Ascending aorta (tissue), 2 donors: Measurements from ENCODE around the gene CNKSR3. TPM values are rescaled to one million over a fixed set of nuclear protein-coding genes. Genes with fewer than 3 reads are reported as not detected.

Experiments used
- DNase-seq, 2 donors: peaks; one replicate each; pipeline ENCODE4 v3.0.0-alpha.2; 2019; ENCODE audit warnings: low spot score in 2 of 2
- H3K27ac ChIP-seq, 2 donors: fragments of 200-600 bp; sonication (generic); one replicate each; pipeline ENCODE4 v1.5.1; 2016 to 2017; ENCODE audit warnings: mild to moderate bottlenecking in 1 of 2
- H3K27me3 ChIP-seq: fragments of 200-600 bp; sonication (generic); one replicate; pipeline ENCODE4 v1.5.1; 2017
- H3K36me3 ChIP-seq, 2 donors: fragments of 200-600 bp; sonication (generic); one replicate each; pipeline ENCODE4 v1.5.1; 2016
- H3K4me1 ChIP-seq, 2 donors: fragments of 200-600 bp; sonication (generic); one replicate each; pipeline ENCODE4 v1.5.1; 2016 to 2017; ENCODE audit warnings: mild to moderate bottlenecking in 1 of 2
- H3K4me3 ChIP-seq, 2 donors: fragments of 200-600 bp; sonication (generic); one replicate each; pipeline ENCODE4 v1.5.1; 2016 to 2017; ENCODE audit warnings: mild to moderate bottlenecking in 1 of 2
- H3K9me3 ChIP-seq, 2 donors: fragments of 200-600 bp; sonication (generic); one replicate each; pipeline ENCODE4 v1.5.1; 2016
- intact Hi-C: fragments of 100-400 bp; cut with DNase I; formaldehyde crosslinking; loops from one replicate; pipeline ENCODE4 v1.15.1; 2023
- total RNA-seq: library from RNA; depleted of rRNA; stranded (reverse); fragments of >200 nt; gene quantifications from one replicate; pipeline ENCODE4 v1.1.0, GENCODE V29; 2016
- TF ChIP-seq, protein P1 (sequence below), 3 experiments: fragments of 200-600 bp in 2 of 3; fragments of 450-650 bp in 1 of 3; sonication (generic) in 2 of 3; IDR thresholded peaks; one replicate each; pipeline ENCODE4 v1.5.1; 2016 to 2019; ENCODE audit warnings: antibody characterized with exemption in 3 of 3, mild to moderate bottlenecking in 1 of 3, moderate library complexity in 1 of 3

The CNKSR3 gene
- total RNA-seq, 1 donor from 2014 or later, result 9.7 TPM

DNA sequence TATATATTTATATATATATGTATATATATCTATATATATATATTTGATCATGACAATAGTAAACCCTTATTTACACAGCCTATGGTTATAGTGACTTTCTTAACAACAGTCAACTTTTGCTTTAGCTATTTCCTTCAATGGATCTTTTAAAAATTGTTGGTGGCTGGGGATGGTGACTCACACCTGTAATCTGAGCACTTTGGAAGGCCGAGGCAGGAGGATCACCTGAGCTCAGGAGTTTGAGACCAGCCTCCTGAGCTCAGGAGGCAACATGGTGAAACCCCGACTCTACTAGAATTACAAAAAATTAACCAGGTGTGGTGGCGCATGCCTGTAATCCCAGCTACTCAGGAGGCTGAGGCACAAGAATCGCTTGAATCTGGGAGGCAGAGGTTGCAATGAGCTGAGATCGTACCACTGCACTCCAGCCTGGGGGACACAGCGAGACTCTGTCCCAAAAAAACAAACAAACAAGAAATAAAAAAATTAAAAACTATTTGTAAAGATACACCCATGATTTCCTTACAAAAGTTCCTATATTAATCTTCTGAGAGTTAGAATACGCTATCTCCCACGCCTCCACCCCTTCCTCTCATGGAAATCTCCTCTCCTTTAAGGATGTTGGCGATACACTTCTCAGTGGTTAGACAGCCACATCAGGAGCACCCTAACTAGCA lies 29.2 kb upstream of the CNKSR3 start:
- no peak for DNase-seq
- Histone ChIP-seq H3K36me3 (no peaks in the 10 kb centered on the region), H3K9me3 (no peaks in the 10 kb centered on the region), H3K4me1 (peaks cover 0 to 3% of the 10 kb centered on the region in 2 donors), H3K27ac (no peak overlapping the region), H3K4me3 (no peak overlapping the region), H3K27me3 (no peaks in the 10 kb centered on the region)
- TF ChIP-seq, protein P1, sequence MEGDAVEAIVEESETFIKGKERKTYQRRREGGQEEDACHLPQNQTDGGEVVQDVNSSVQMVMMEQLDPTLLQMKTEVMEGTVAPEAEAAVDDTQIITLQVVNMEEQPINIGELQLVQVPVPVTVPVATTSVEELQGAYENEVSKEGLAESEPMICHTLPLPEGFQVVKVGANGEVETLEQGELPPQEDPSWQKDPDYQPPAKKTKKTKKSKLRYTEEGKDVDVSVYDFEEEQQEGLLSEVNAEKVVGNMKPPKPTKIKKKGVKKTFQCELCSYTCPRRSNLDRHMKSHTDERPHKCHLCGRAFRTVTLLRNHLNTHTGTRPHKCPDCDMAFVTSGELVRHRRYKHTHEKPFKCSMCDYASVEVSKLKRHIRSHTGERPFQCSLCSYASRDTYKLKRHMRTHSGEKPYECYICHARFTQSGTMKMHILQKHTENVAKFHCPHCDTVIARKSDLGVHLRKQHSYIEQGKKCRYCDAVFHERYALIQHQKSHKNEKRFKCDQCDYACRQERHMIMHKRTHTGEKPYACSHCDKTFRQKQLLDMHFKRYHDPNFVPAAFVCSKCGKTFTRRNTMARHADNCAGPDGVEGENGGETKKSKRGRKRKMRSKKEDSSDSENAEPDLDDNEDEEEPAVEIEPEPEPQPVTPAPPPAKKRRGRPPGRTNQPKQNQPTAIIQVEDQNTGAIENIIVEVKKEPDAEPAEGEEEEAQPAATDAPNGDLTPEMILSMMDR (IDR thresholded peaks at IDR 0.05), result no peak
- intact Hi-C loops, result no loop called here

DNA sequence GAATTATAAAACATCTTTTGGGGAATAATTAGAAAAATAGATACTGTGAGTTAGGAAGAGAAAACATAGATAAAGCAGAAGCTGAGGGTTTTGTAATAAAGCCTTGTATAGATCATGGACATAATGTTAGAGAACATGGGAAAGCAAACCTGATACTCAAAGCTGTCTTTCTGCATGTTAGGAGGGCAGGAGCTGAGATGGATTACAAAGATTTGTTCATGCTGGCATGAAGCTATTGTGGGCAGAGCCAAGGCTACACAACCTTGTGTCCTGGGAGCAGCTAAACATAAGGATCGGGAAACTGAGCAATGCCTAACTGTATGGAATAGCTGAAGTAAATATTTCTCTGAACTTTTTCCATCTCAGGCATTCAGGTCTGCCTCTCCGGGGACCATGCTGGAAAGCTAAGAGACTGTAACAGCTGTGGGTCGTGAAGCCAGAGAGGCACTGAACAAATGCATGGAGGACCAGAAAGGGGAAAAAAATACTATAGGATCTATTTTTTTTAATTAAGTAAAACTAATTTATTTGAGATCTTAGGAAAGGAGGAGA lies 28.2 kb upstream of the CNKSR3 start:
- no peak for DNase-seq
- Histone ChIP-seq H3K9me3 (no peaks in the 10 kb centered on the region), H3K4me1 (peaks cover 0 to 3% of the 10 kb centered on the region in 2 donors), H3K36me3 (no peaks in the 10 kb centered on the region), H3K27ac (no peak overlapping the region), H3K27me3 (no peaks in the 10 kb centered on the region), H3K4me3 (no peak overlapping the region)
- intact Hi-C loops, result no loop called here
- TF ChIP-seq, protein P1 (IDR thresholded peaks at IDR 0.05), result no peak

DNA sequence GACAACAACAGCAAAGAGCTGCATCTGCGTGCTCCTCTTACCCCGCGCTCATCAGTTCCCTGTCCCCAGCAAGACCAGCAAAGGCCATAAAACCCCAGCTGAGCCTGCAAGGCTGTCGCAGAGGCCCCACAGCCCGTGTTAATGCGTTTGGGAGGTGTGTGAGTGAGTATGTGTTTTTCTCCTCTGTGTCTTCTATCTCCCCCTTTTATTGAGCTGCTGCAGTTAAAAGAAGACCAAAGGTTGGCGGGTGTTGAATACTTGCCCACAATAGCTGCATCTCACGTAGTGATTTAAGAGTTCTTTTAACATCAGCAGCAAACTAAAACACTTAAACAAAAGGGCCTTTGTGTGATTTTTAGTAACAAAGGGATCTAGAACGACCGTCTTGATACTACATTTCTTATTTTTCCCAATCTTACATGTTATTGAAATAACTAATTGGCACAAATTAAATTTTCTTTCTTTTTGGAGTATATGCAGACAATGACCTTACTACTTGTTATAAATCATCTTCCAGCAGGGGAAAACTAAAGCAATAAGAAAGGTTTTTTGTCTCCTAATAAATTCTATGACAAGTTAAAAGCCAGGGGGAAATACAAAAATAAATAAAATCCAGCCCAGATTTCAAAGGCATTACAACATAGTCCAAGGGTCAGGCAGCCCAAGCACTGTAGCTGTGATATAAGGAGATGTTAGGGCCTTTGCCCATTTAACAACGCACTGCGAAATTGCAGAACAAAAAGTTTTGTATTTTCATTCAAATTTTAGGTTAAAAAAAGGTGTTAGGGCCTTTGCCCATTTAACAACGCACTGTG lies 27.2 kb upstream of the CNKSR3 start:
- no peaks in the 10 kb centered on the region for H3K36me3 ChIP-seq
- TF ChIP-seq, protein P1 (IDR thresholded peaks at IDR 0.05), result no peak

DNA sequence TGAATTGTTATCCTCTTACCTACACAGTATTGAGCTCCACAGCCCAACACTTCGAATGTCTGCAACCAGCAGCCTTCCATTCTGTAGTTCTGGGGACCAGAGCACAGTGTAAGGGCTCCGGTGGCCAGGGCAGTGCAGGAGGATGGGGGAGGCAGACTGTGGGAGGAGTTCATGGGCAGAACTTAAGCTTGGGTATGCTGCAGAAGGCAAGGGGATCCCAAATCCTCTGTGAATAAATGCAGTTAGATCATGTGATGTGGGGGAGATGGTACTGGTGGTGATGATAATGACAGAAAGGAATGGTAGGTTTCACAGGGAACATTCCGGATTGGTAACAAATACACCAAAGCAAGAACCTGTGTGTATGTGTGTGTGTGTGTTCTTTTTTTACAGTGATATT lies 26.5 kb upstream of the CNKSR3 start:
- intact Hi-C loops, result no loop called here
- Histone ChIP-seq H3K4me1 (peaks cover 0 to 3% of the 10 kb centered on the region in 2 donors), H3K4me3 (no peak overlapping the region), H3K27ac (no peak overlapping the region), H3K9me3 (no peaks in the 10 kb centered on the region), H3K27me3 (no peaks in the 10 kb centered on the region), H3K36me3 (no peaks in the 10 kb centered on the region)
- TF ChIP-seq, protein P1 (IDR thresholded peaks at IDR 0.05), result no peak
- DNase-seq, result no peak

More for the DNA sequence above, 27.2 kb upstream of the CNKSR3 start:
- no peaks in the 10 kb centered on the region for H3K9me3 ChIP-seq
- no peaks in the 10 kb centered on the region for H3K27me3 ChIP-seq
- intact Hi-C loops, result no loop called here
- H3K27ac ChIP-seq, result no peak overlapping the region
- no peak overlapping the region for H3K4me3 ChIP-seq
- H3K4me1 ChIP-seq, result peaks cover 0 to 3% of the 10 kb centered on the region in 2 donors
- DNase-seq, result no peak

DNA sequence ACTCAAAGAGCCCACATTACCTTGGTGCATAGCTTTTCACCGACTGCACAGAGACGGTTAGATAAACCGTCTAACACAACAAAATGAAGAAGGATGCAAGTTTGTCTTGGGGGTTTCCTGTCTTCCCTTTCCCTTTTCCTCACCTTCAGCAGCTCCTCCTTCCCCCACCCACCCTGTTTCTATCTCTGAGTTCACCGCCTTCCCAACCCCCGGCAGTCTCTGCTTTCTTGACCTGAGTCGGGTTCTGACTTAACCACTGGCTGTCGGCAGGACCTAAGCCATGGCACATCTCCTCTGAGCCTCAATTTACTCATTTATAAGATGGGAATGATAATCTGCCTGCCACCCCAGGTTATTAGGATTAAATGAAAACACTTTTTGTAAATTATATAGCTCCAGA lies 25.8 kb upstream of the CNKSR3 start:
- H3K4me3 ChIP-seq, result no peak overlapping the region
- no peak overlapping the region for H3K27ac ChIP-seq
- no peak for DNase-seq
- peaks cover 0 to 3% of the 10 kb centered on the region in 2 donors for H3K4me1 ChIP-seq
- H3K36me3 ChIP-seq, result no peaks in the 10 kb centered on the region
- TF ChIP-seq, protein P1 (IDR thresholded peaks at IDR 0.05), result no peak
- H3K9me3 ChIP-seq, result no peaks in the 10 kb centered on the region
- intact Hi-C loops, result no loop called here
- no peaks in the 10 kb centered on the region for H3K27me3 ChIP-seq
